Epithelial cell of proximal tubule (primary cell): ENCODE measurements around the gene TBC1D9B. TPM values are rescaled to one million over a fixed set of nuclear protein-coding genes. Genes with fewer than 3 reads are reported as not detected.

Experiments used
- DNase-seq: peaks from one replicate; pipeline ENCODE4 v3.0.0-alpha.2; 2011; ENCODE audit warnings: low read depth
- H3K4me3 ChIP-seq: 2 replicates; pipeline ENCODE4 v1.5.1; 2011; ENCODE audit warnings: low read depth, mild to moderate bottlenecking, low read length
- CTCF ChIP-seq: conservative IDR thresholded peaks from 2 replicates; pipeline ENCODE4 v1.5.1; 2012; ENCODE audit warnings: low read depth, mild to moderate bottlenecking, low read length
- total RNA-seq: library from RNA; depleted of rRNA; stranded (reverse); fragments of >200 nt; gene quantifications from 2 replicates; pipeline ENCODE4 v1.2.3, GENCODE V29; 2015

Gene TBC1D9B
- total RNA-seq, 1 donor from 2014 or later, result 69.0 TPM

DNA sequence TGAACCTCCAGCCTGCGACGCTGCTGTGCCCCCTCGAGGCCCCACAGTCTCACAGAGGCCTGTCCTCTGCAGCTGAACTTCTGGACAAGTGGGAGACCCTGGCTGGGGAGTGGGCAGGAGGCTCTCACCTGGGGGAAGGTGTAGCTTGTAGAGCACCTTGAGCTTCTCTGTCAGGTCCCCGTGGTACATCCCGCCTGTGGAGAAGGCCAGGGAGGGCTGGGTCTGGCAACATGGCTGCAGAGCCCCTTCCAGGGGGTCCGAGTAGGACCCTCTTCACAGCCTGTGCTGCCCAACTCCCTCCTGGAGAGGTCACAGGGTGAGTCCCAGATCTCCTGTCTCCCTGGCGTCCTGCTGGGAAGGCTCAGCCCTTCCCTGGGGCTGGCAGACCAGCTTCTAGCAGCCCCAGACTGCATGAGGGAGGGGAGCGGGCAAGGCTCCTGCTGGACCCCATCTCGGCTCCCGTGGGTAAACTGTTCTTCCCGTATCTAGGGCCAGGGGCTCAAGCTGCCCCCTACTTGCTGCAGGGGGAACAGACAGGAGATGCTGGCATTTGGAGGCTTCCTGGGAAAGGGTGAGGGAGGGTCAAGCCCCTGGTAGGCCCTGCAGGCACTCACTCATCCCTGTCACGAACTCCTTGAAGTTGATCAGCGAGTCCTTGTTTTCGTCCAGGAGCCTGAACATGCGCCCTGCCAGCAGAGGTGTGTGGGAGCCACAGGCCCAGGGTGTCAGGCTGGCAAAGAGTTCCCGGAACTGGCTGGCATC lies 37.9 kb downstream of the TBC1D9B start:
- no peak for DNase-seq
- TF ChIP-seq CTCF, result no peak
- no peak overlapping the region for H3K4me3 ChIP-seq

DNA sequence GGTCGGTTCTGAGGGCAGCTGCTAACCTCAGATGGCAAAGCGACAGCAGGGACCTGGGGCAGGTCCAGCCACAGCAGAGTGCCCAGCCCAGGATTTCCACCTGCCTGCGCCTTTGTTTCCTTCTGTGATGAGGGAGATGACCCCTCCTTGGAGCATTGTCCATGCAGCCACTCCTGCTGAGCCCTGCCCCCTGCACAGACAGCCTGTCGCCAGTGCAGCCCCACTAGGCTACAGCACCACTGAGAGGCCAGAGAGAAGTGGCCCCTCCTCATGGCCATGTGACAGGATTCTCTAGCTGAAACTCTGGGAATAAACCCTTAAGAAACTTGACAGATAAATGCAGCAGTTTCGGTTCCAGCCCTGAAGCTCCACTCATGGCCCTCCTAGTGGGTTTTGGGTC lies 38.6 kb downstream of the TBC1D9B start:
- DNase-seq, result no peak
- no peak for TF ChIP-seq CTCF
- no peak overlapping the region for H3K4me3 ChIP-seq

DNA sequence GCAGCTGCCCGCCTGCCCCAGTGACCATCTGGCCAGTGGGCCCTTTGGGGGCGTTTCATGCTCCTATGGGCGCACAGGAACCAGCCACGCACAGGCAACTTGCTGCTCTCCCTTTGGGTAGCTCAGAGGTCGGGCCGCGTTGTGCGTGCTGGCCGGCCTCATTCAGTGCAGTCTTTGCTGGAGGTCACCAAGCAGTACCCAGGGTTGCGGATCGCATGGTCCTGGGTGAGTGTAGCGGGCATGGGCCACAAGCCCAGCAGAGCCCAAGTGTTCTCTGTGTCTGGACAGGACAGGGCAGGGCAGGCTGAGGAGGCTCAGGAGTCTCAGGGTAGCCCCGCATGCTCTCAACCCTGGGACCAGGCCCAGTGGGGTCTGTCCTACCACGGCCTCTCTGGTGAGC lies 39.2 kb downstream of the TBC1D9B start:
- DNase-seq, result no peak
- TF ChIP-seq CTCF, result no peak
- no peak overlapping the region for H3K4me3 ChIP-seq

GRCh38 chr5:179867476-179867875 lies 40.2 kb downstream of the TBC1D9B start:
- DNase-seq, result no peak
- TF ChIP-seq CTCF, result no peak

DNA sequence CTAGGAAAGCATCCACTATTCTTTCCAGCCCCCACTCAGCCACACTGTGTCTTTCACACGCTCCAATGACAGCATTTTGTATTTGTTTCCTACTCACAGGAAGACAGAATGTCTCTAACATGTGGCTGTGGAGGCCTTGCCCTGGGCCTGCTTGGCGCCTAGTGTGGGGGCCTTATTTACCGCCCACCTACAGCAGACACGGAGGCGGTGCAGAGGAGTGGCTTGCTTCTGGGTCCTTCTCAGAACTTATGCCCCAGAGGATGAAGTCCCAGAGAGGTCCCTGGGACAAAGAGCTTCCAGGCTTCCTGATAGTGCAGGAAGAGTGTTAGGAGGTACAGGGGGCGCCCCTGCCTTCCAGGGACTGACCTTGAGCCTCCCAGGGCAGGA lies 40.6 kb downstream of the TBC1D9B start:
- no peak overlapping the region for H3K4me3 ChIP-seq
- TF ChIP-seq CTCF, result no peak
- DNase-seq, result no peak

More at GRCh38 chr5:179867476-179867875, 40.2 kb downstream of the TBC1D9B start:
- H3K4me3 ChIP-seq, result no peak overlapping the region

DNA sequence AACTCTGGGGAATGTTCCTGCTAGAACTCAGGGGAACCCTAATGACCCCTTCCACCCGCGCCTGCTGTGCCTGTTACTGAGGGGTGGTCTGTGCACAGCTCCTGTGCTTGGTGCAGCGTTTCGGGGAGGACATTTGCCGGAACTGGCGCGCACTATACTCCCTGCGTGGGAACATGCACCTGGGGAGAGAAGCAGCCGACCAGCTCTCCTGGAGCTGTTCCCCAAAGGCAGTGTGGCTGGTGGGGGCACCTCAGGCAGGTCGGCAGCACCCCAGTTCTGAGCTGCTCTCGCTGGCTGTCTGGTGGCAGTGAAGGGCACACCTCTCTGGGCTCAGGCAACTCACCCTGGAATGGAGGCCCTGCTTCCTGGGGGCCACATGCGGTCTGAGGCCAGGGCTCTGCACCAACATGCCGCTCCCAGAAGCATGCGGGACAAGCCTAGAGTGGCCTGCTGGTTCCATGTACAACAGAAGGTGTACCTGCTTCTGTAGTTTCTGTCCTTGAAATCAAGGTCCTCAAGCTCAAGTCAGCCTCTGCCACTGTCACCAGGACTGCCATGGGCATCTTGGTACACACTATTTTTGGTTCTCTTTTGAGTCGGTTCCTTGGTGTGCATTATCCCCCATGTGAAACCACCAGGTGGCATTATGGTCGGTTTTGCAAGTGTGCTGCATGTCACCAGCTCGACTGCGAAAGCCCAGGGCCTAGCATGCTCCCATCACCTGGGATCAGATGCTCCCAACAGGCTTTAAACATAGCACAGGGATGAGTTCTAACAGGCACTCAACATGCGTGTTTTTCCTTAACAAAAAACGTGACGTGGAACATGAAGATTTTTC lies 41.2 kb downstream of the TBC1D9B start:
- no peak for DNase-seq
- no peak for TF ChIP-seq CTCF
- H3K4me3 ChIP-seq, result no peak overlapping the region
